ENCODE measurements around the gene HSBP1.

- TF ChIP-seq CTCF (conservative IDR thresholded peaks at IDR 0.05 in 1 of 2, IDR thresholded peaks at IDR 0.05 in 1 of 2; ENCODE audit: low read depth in 1 of 2, low read length in 2 of 2) (no peak), EZH2 (IDR thresholded peaks at IDR 0.05; ENCODE audit: low read length, missing control alignments) (no peak)
These were observed 44.8 kb upstream of the HSBP1 start for GRCh38 chr16:83762992-83763358.

Data from fibroblast of lung (primary cell).